Mucosa of stomach (tissue), 1 donor: ENCODE data around the gene TTC9.
"Not testable (repeated sequence)": the region's sequence is repeated elsewhere in the genome, so short reads cannot be mapped to it uniquely, and the experiment has no call there.

Experiments used
- H3K27me3 ChIP-seq: one replicate; pipeline ENCODE4 v1.7.0; 2013; ENCODE audit warnings: mild to moderate bottlenecking, low read length; ENCODE audit not compliant: control insufficient read depth, insufficient read depth
- H3K36me3 ChIP-seq: one replicate; pipeline ENCODE4 v1.7.0; 2013; ENCODE audit warnings: low read length; ENCODE audit not compliant: control insufficient read depth, insufficient read depth
- H3K4me1 ChIP-seq: one replicate; pipeline ENCODE4 v1.7.0; 2013; ENCODE audit warnings: mild to moderate bottlenecking, low read length; ENCODE audit not compliant: control insufficient read depth, insufficient read depth
- H3K4me3 ChIP-seq: one replicate; pipeline ENCODE4 v1.7.0; 2013; ENCODE audit warnings: low read length
- H3K9ac ChIP-seq: one replicate; pipeline ENCODE4 v1.7.0; 2013; ENCODE audit warnings: mild to moderate bottlenecking, low read length, moderate library complexity
- H3K9me3 ChIP-seq: one replicate; pipeline ENCODE4 v1.7.0; 2013; ENCODE audit warnings: mild to moderate bottlenecking, low read length, moderate library complexity; ENCODE audit not compliant: control insufficient read depth
- donor health status: Pancreatic carcinoma.

Gene TTC9

DNA sequence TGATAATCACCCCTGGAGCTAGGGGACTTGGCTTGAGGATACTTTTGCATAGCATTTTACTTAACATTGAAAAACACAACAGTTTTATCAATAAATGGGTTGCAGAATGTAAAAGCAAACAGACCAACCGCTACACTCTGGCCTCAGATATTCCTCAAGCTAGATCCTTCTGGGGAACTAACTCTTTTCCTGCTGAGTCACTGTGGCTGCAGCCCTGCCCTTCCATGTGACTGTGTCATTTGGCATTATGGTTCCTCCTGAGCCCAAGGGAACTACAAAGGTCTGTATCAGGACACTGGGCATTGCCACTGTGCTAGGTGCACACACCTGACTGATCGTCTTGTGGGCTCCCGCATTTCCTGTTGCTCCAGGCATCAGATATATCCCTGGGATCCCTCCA lies 56.6 kb downstream of the TTC9 start:
- H3K27me3 ChIP-seq: no peaks in the 10 kb centered on the region
- H3K4me1 ChIP-seq: peaks cover 37% of the 10 kb centered on the region
- no peak overlapping the region for H3K9ac ChIP-seq
- no peaks in the 10 kb centered on the region for H3K9me3 ChIP-seq
- H3K4me3 ChIP-seq: peak overlapping the region; percentile 2
- no peaks in the 10 kb centered on the region for H3K36me3 ChIP-seq

- Histone ChIP-seq H3K27me3 (no peaks in the 10 kb centered on the region), H3K36me3 (no peaks in the 10 kb centered on the region), H3K4me3 (no peak overlapping the region), H3K4me1 (peaks cover 37% of the 10 kb centered on the region), H3K9me3 (no peaks in the 10 kb centered on the region), H3K9ac (no peak overlapping the region)
These were observed 57.9 kb downstream of the TTC9 start for GRCh38 chr14:70699646-70700045.

- H3K4me3 ChIP-seq: no peak overlapping the region
- no peak overlapping the region for H3K9ac ChIP-seq
- peaks cover 37% of the 10 kb centered on the region for H3K4me1 ChIP-seq
- no peaks in the 10 kb centered on the region for H3K36me3 ChIP-seq
- H3K27me3 ChIP-seq: no peaks in the 10 kb centered on the region
- no peaks in the 10 kb centered on the region for H3K9me3 ChIP-seq
These were observed 59.4 kb downstream of the TTC9 start for GRCh38 chr14:70700955-70701585.

GRCh38 chr14:70701610-70702009 lies 59.9 kb downstream of the TTC9 start:
- no peak overlapping the region for H3K9ac ChIP-seq
- no peaks in the 10 kb centered on the region for H3K36me3 ChIP-seq
- no peak overlapping the region for H3K4me3 ChIP-seq
- peaks cover 34% of the 10 kb centered on the region for H3K4me1 ChIP-seq
- H3K9me3 ChIP-seq: no peaks in the 10 kb centered on the region
- H3K27me3 ChIP-seq: no peaks in the 10 kb centered on the region

GRCh38 chr14:70702161-70702560 lies 60.4 kb downstream of the TTC9 start:
- Histone ChIP-seq H3K27me3 (no peaks in the 10 kb centered on the region), H3K4me3 (no peak overlapping the region), H3K36me3 (no peaks in the 10 kb centered on the region), H3K9ac (no peak overlapping the region), H3K4me1 (peaks cover 34% of the 10 kb centered on the region), H3K9me3 (no peaks in the 10 kb centered on the region)

DNA sequence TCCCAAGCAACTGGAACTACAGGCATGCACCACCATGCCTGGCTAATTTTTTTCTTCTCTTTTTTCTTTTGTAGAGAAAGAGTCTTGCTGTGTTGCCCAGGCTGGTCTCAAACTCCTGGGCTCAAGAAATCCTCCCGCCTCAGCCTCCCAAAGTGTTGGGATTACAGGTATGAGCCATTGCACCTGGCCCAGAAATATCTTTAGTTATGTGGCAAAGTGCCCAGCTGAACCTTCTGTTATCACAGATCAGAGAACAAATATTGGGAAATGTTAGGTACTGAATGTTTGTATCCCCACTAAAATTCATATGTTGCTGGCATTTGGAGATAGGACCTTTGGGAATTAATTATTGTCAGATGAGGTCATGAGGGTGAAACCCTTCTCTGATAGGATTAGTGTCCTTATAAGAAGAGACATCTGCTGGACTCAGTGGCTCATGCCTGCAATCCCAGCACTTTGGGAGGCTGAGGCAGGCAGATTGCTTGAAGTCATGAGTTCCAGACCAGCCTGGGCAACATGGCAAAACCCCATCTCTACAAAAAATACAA lies 62.0 kb downstream of the TTC9 start:
- H3K27me3 ChIP-seq, H3K36me3 ChIP-seq, H3K9ac ChIP-seq, H3K9me3 ChIP-seq, H3K4me3 ChIP-seq: not testable (repeated sequence)
- H3K4me1 ChIP-seq: peaks cover 21% of the 10 kb centered on the region

DNA sequence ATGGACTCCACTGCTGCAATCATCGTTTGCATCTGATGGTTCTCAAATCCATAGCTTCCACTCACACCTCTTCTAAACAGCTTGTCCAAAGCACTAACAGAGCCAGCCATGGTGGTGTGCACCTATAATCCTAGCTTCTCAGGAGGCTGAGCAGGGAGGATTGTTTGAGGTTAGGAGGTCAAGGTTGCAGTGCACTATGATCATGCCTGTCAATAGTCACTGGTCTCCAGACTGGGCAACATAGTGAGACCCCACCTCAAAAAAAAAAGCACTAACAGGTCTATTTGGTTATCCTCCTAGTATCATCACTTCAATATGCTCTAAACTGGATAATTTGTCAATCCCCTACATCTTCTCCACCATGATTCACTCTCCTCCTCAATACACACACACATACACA lies 63.2 kb downstream of the TTC9 start:
- no peaks in the 10 kb centered on the region for H3K36me3 ChIP-seq
- H3K9me3 ChIP-seq: no peaks in the 10 kb centered on the region
- H3K4me1 ChIP-seq: peaks cover 8% of the 10 kb centered on the region
- no peak overlapping the region for H3K4me3 ChIP-seq
- H3K27me3 ChIP-seq: no peaks in the 10 kb centered on the region
- no peak overlapping the region for H3K9ac ChIP-seq

- H3K4me1 ChIP-seq: peaks cover 8% of the 10 kb centered on the region
- H3K27me3 ChIP-seq: no peaks in the 10 kb centered on the region
- H3K9me3 ChIP-seq: no peaks in the 10 kb centered on the region
- no peak overlapping the region for H3K4me3 ChIP-seq
- no peaks in the 10 kb centered on the region for H3K36me3 ChIP-seq
- H3K9ac ChIP-seq: no peak overlapping the region
These were observed 64.5 kb downstream of the TTC9 start for GRCh38 chr14:70706177-70706576.

GRCh38 chr14:70707138-70708038 lies 65.7 kb downstream of the TTC9 start:
- Histone ChIP-seq H3K36me3 (no peaks in the 10 kb centered on the region), H3K27me3 (no peaks in the 10 kb centered on the region), H3K4me1 (peaks cover 8% of the 10 kb centered on the region), H3K9ac (no peak overlapping the region), H3K4me3 (no peak overlapping the region), H3K9me3 (no peaks in the 10 kb centered on the region)

DNA sequence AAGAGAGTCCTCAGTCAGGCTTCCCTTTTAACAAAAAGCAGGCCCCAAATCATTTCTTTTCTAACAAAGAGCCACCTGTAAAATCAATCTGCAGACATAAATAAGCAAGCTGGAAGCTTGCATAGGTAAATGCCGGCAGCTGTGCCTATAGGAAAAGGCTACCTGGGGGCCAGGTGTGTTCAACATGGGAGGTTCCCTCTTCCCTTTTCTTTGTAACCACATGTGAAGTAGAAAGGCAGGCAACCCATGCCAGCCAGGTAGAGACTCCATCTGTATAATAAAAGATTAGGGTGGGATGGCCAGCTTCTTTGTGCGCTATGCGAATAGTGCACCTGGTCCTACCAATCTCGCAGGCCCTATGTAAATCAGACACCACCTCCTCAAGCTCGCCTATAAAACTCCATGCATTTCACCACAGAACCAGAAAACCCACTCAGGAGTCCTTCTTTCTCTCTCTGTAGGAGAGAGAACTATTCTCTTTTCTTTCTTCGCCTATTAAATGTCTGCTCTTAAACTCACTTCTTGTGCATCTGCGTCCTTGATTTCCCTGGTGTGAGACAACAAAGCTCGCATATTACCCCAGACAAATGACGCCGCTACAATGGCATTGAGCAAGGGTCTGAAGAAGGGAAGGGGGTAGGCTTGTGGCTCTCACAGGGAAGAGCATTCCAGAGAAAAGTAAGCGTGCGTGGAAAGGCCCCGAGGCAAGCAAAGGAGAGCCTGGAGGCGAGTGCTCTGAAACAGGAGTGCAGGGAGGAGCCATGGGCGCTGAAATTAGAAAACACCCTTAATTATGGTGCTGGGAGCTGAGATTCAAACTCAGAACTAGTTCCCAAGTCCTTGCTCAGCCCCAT lies 67.2 kb downstream of the TTC9 start:
- Histone ChIP-seq H3K4me1 (peaks cover 13% of the 10 kb centered on the region), H3K4me3 (no peak overlapping the region), H3K36me3 (no peaks in the 10 kb centered on the region), H3K9me3 (no peaks in the 10 kb centered on the region), H3K9ac (no peak overlapping the region), H3K27me3 (no peaks in the 10 kb centered on the region)

DNA sequence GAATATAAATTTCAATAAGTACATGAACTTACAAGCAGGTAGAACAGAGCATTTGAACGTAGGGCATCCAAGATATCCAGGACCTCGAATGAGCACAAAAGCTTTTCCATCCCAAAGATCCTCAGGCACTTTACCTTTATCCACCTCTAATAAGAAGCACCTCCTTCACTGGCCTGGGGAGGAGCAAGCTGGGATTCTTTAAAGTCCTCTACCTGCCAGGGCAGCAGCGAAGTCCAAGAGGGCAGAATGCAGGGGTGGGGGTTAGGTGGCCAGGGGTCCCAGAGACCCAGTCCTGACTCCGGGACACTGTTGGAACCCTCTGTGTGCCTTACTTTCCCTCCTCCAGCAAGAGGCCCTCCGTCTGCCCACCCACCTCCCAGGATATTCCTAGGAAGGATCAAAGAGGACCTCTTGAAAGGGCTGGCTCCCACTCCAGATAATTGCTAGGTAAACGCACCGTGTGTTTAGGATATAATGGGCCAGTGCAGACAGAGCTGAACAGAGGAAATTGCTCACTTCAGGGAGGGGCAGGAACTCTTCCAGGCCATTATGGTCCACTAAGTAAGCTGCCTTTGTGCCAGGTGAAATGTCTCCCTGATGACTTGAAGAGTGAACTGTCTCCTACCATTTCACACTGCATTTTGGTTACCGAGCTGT lies 68.1 kb downstream of the TTC9 start:
- Histone ChIP-seq H3K36me3 (no peaks in the 10 kb centered on the region), H3K9ac (no peak overlapping the region), H3K9me3 (no peaks in the 10 kb centered on the region), H3K4me1 (peaks cover 15% of the 10 kb centered on the region), H3K4me3 (no peak overlapping the region), H3K27me3 (no peaks in the 10 kb centered on the region)
